ENCODE results near the gene NCAM2.

GRCh38 chr21:21163904-21164303, 165.7 kb downstream of the NCAM2 start:
- no peak for TF ChIP-seq EZH2phosphoT487 (IDR thresholded peaks at IDR 0.05)
- peak; percentile 79 for TF ChIP-seq CTCF (IDR thresholded peaks at IDR 0.05)
- no peak for TF ChIP-seq EZH2 (IDR thresholded peaks at IDR 0.05)

Data from neural progenitor cell (in vitro differentiated cells).